GM15510 (cell line): ENCODE results near the gene PRR7.

ENCODE experiments used
- POLR2A ChIP-seq: IDR thresholded peaks from 3 replicates; pipeline ENCODE4 v1.6.1; 2011; ENCODE audit warnings: borderline replicate concordance; ENCODE audit not compliant: insufficient read length; ENCODE audit errors: extremely low read depth

Gene PRR7

GRCh38 chr5:177412603-177413233, 33.9 kb upstream of the PRR7 start:
- TF ChIP-seq POLR2A: no peak

GRCh38 chr5:177414481-177414880, 32.1 kb upstream of the PRR7 start:
- TF ChIP-seq POLR2A: no peak

GRCh38 chr5:177419046-177419445, 27.6 kb upstream of the PRR7 start:
- TF ChIP-seq POLR2A: no peak

- TF ChIP-seq POLR2A: no peak
Measured at GRCh38 chr5:177421062-177421798, 25.4 kb upstream of the PRR7 start.

- TF ChIP-seq POLR2A: no peak
Measured at GRCh38 chr5:177423671-177424070, 22.9 kb upstream of the PRR7 start.

- TF ChIP-seq POLR2A: no peak
Measured at GRCh38 chr5:177425196-177425800, 21.3 kb upstream of the PRR7 start.

GRCh38 chr5:177425801-177426565, 20.6 kb upstream of the PRR7 start:
- peak; percentile 87 for TF ChIP-seq POLR2A

- peak; percentile 73 for TF ChIP-seq POLR2A
Measured at GRCh38 chr5:177426566-177427210, 19.9 kb upstream of the PRR7 start, which contains the start of gene GRK6. GRK6 (plus strand) TSS chr5:177426676; CDS start chr5:177426846, 170 bp downstream.

- no peak for TF ChIP-seq POLR2A
Measured at GRCh38 chr5:177427211-177427822, 19.3 kb upstream of the PRR7 start.

GRCh38 chr5:177427919-177428573, 18.6 kb upstream of the PRR7 start:
- TF ChIP-seq POLR2A: peak; percentile 32

- TF ChIP-seq POLR2A: no peak
Measured at GRCh38 chr5:177428574-177429217, 17.9 kb upstream of the PRR7 start.

- peak; percentile 27 for TF ChIP-seq POLR2A
Measured at GRCh38 chr5:177429248-177430040, 17.2 kb upstream of the PRR7 start.
